ENCODE results near the gene SHC4.

DNA sequence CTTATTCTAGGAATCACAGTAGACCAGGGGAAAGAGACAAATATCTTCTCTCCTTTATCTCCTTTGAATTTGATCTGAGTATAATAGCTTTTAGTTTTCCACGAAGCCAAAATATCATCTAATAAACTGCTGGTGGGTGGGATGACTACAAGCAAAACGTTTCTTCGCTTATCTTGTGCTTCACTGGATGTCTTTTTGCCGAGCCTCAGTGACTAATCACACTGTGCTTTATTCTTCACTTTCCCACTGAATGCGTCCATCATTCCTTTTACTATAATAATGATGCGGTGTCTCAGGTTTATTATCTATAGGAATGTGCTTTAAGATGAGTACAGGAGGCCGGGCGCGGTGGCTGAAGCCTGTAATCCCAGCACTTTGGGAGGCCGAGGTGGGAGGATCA, 185.4 kb downstream of the SHC4 start:
- TF ChIP-seq POLR2A (IDR thresholded peaks at IDR 0.05; ENCODE audit: low read length), result no peak
- TF ChIP-seq GATA1 (IDR thresholded peaks at IDR 0.05; ENCODE audit: low read depth, low read length), result no peak

Measured in erythroblast (primary cell).